Measurements from ENCODE around the gene OR6T1. TPM values are rescaled to one million over a fixed set of nuclear protein-coding genes. Genes with fewer than 3 reads are reported as not detected.
A peak's percentile ranks its signal among the peaks of the same experiment; 100 is the strongest.

The OR6T1 gene, protein sequence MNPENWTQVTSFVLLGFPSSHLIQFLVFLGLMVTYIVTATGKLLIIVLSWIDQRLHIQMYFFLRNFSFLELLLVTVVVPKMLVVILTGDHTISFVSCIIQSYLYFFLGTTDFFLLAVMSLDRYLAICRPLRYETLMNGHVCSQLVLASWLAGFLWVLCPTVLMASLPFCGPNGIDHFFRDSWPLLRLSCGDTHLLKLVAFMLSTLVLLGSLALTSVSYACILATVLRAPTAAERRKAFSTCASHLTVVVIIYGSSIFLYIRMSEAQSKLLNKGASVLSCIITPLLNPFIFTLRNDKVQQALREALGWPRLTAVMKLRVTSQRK
- not detected for total RNA-seq
- long read RNA-seq: 0 reads

DNA sequence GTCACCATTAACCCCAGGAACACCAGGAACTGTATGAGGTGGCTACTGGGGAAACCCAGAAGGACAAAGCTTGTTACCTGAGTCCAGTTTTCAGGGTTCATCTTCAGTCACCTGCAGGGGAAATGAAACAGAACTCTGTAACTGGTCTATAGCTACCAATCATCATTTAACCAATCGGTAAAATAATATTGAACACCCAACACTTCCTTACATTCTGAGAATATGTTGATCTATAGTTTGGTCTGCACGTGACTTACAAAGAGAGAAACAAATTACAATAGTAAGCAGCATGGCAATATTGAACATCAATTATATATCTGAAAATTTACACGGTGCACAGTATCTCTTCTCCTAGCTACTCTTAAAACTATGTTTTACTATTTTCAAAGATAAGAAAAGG lies at the start of gene OR6T1:
TSS of gene OR6T1 (minus strand) at position 101 of the 400 bp plus-strand sequence. CDS start at position 101, 0 bp downstream.
- DNase-seq: no peak
- intact Hi-C loops (cut with DNase I): no loop called here
- ATAC-seq: no peak

DNA sequence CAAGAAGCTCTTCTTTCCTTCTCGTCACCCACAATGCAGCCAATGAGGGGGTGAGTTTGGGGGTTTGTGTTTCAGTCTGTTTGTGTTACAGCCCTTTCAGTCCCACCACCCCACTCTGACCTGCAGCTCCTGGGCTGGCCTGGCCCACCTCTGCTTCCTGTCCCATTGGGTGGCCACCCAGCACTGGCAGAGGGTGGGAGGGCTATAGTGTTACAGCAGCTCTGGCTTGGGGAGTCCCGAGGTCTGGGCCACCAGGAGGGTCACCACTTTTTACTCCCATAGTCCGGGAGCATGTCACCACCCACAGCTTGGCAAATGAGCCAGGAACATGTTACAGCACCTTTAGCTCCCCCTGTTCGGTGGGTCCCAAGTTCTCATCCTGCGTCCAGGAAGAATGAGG lies 35.7 kb upstream of the OR6T1 start:
- intact Hi-C loops (cut with DNase I): no loop called here
- no peak for DNase-seq
- no peak for ATAC-seq

GRCh38 chr11:123977731-123978347 lies 34.2 kb upstream of the OR6T1 start, which contains the start of gene OR10S1:
Gene OR10S1 (minus strand): TSS chr11:123977781. CDS start chr11:123977664, 117 bp downstream.
- intact Hi-C loops (cut with DNase I): no loop called here
- no peak for ATAC-seq
- DNase-seq: no peak

DNA sequence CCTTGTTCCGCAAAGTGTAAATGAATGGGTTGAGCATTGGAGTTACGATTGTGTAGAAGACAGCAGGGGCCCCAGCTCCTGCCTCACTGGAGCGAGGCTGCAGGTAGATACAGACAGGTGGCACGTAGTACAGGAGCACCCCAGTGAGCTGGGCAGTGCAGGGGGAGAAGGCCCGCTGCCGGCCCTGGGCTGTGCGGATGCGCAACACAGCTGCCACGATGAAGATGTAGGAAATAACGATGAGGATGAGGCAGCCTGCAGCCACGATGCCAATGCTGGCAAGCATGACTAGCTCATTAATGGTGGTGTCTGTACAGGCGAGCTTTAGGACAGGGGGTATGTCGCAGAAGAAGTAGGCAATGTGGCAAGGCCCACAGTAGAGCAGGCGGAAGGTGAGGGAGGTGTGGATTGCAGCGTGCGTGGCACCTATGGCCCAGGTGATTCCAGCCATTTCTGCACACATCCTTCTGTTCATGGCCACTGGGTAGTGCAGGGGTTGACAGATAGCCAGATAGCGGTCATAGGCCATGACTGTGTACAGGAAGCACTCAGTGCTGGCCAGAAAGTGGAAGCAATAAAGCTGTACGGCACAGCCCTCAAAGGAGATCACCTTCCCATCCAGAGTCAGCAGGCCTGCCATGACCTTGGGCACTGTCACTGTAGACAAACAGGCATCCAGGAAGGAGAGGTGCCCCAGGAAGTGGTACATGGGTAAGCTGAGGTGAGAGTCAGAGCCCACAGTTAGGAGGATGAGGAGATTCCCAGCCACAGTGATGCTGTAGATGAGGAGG lies 33.3 kb upstream of the OR6T1 start:
- no peak for ATAC-seq
- intact Hi-C loops (cut with DNase I): no loop called here
- no peak for DNase-seq

DNA sequence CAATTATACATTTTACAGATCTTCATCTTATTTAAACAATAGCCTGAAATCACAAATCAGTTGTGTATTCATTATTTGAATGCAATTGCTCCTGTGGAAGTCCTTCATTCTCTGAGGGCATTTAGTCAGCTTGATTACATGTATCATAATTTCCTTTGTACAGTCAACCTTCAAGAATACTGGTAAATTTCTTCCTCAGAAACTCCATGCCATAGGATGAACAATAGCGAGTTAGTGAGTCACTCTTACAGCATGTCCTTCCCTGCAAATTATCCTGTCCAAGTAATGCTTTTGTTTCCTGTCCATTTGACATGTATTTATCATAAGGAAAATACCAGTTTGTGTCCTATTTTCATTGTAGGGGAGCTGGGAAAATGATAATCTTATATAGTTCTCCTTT lies 30.2 kb upstream of the OR6T1 start:
- ATAC-seq: no peak
- intact Hi-C loops (cut with DNase I): no loop called here
- DNase-seq: no peak

DNA sequence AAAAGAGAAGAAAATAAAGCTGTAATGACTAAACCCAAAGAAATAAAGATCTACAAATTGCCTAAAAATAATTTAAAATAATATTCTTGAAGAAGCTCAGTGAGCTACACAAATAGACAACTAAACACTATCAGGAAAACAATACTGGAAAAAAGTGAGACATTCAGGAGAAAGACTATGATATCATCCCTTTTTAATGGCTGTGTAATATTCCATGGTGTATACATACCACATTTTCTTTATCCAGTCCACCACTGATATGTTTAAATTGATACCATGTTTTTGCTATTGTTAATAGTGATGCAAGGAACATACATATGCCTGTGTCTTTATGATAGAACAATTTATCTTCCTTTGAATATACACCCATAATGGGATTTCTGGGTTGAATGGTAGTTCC lies 13.1 kb upstream of the OR6T1 start:
- DNase-seq (no peak), ATAC-seq (no peak)
- intact Hi-C loops (cut with DNase I): no loop called here

DNA sequence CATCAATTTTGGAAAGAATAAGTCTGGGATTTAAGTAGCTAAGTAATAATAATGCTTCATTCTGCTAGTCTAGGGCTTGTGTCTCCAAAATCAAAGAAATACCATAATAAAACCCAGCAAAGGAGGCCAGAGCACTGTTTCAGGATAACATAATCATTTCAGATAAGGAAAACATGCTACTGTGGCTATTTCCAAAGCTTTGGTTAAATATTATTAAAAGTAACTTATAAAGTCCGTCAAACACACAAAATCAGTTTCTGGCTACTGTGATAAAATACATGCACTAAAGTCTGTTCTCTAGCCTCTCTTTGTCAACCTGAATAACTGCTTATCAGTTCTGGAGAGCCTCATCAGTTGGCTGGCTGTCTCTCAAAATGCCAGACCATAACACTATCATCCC lies 1.5 kb upstream of the OR6T1 start:
- DNase-seq (no peak), ATAC-seq (no peak)
- intact Hi-C loops (cut with DNase I): no loop called here

GRCh38 chr11:123942413-123942812 lies 1.2 kb downstream of the OR6T1 start:
- intact Hi-C loops (cut with DNase I): no loop called here
- DNase-seq: no peak
- ATAC-seq: no peak

DNA sequence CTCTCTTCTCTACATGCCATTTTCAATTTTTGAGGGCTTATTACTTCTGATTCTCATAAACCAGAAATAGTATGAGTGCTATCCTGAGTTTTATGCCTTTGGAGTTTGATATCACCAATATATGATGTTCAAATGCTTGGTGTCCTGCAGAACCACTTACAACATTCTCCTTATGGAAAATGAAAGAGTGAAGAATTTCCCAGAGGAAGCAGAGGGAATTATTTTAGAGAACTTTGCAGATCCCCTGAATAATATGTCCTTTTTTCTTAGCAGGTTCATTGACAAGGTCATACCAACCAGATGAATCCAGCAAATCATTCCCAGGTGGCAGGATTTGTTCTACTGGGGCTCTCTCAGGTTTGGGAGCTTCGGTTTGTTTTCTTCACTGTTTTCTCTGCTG lies 4.3 kb downstream of the OR6T1 start, which contains the start of gene OR4D5:
TSS of gene OR4D5 (plus strand) at position 301 of the 400 bp plus-strand sequence. CDS start at position 301, 0 bp downstream.
- DNase-seq: no peak
- intact Hi-C loops (cut with DNase I): no loop called here
- ATAC-seq: no peak

DNA sequence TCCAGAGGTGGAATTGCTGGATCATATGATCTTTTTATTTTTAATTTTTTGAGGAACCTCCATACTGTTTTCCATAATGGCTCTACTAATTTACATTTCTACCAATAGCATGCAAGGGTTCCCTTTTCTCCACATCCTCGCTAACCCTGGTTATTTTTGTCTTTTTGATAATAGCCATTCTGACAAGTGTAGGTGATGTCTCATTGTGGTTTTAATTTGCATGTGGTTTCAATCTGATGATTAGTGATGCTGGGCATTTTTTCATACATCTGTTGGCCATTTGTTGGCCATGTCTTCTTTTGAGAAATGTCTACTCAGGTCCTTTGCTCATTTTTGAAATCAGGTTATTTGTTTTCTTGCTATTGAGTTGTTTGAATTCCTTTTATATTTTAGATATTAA lies 19.6 kb downstream of the OR6T1 start:
- no peak for ATAC-seq
- intact Hi-C loops (cut with DNase I): no loop called here

DNA sequence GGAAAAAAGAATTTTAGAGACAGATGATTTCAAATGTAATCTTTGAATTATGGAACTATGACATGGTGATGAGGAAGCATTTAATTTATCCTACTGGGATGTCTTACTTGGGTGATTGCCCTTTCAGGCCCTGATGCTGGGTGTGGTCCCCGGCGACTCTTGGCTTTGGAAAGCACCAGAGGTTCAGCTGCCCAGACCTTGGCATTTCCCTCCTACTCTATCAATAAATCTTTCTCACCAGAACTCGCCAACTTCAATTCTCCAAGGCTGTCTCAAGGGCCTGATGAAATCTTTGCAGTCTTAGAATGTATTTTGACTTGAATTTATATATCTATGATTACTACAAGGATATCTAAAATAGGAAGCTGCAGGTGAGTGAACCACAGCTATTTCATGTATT lies 22.7 kb downstream of the OR6T1 start:
- peak; percentile 23 for DNase-seq
- intact Hi-C loops (cut with DNase I): no loop called here
- no peak for ATAC-seq

More for the DNA sequence above, 19.6 kb downstream of the OR6T1 start:
- DNase-seq: no peak

DNA sequence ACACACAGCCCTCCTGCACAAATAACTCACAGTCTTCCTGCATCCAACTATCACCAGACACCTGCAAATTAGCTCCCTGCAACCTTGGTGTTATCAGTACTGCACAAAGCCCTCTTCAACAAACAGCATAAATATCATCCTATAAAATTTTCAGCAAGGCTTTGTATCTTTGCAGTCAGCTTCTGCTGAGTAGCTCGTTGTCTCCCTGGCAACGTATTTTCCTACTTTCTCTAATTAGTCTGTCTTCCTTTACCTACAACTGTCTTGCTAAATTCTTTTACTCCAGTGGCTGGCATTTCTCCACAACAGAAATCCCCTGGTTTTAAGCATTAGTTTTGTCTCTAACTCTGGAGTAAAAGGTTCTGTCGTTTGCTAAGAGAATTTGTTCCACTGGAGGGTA lies 37.8 kb downstream of the OR6T1 start:
- ATAC-seq (no peak), DNase-seq (no peak)
- intact Hi-C loops (cut with DNase I): no loop called here

DNA sequence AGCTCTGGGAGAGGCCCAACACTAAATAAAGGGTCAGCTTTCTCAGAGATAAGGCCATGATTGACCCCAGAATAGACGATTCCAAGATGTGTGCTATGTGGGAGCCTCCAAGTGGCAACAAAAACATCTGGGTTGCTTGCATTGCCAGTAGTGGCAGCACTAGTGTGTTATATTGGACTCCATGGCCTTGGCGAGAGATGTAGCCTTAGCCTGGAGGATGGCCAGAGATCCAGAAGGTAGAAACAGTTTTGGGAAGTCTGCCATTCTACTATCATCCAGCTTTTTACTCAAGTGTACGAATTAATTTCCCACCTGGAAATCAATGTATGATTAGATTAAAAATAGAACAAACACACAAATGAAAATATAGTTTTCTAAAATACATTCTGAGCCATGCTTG lies 38.7 kb downstream of the OR6T1 start:
- intact Hi-C loops (cut with DNase I): no loop called here
- DNase-seq (no peak), ATAC-seq (no peak)

- no peak for ATAC-seq
- intact Hi-C loops (cut with DNase I): no loop called here
Measured at GRCh38 chr11:123903932-123904331, 39.7 kb downstream of the OR6T1 start.

DNA sequence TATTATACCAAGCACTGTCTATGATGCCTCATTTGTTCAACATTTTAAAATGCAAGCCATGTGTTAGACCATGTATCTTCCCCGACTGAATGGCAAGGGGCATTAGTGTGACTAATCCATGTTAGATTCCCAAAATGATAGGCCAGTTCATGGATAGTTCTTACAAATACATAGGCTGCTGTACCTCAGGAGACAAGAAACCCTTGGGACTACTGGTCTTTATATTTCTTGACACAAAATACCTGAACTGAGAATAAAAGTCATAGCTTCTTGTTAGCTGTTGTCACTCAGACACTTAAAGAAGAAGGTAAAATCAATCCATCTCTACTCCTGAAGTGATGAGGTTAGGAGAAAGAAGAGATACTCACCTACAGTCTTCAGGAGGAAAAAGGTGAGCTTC lies 41.8 kb downstream of the OR6T1 start, which contains the start of gene OR8D4:
TSS of gene OR8D4 (plus strand) at position 301 of the 400 bp plus-strand sequence. CDS start 4,265 bp downstream, outside the sequence.
- intact Hi-C loops (cut with DNase I): no loop called here
- DNase-seq (no peak), ATAC-seq (no peak)

More at GRCh38 chr11:123903932-123904331, 39.7 kb downstream of the OR6T1 start:
- DNase-seq: no peak

- DNase-seq (no peak), ATAC-seq (no peak)
- intact Hi-C loops (cut with DNase I): no loop called here
Measured at GRCh38 chr11:123899792-123900191, 43.8 kb downstream of the OR6T1 start.

Measured in left cardiac atrium (tissue), 4 donors.